Stimulated activated CD4-positive, alpha-beta T cell treated with anti-CD3 and anti-CD28 coated beads, Interleukin-4, amount 100 ng/mL, for 48 hours (primary cell): ENCODE data around the gene BRINP1.

Experiments
- DNase-seq, 2 donors: peaks; one replicate each; pipeline ENCODE4 v3.0.0-alpha.2; 2020; ENCODE audit warnings: low read depth in 2 of 2

The BRINP1 gene

GRCh38 chr9:119282476-119283077 lies 86.7 kb downstream of the BRINP1 start:
- DNase-seq = no peak

- DNase-seq = no peak
Measured at GRCh38 chr9:119280740-119281485, 88.3 kb downstream of the BRINP1 start.

- no peak for DNase-seq
Measured at GRCh38 chr9:119278171-119278570, 91.1 kb downstream of the BRINP1 start.

- no peak for DNase-seq
Measured at GRCh38 chr9:119273984-119274665, 95.1 kb downstream of the BRINP1 start.

GRCh38 chr9:119273325-119273904 lies 95.8 kb downstream of the BRINP1 start:
- DNase-seq = no peak

GRCh38 chr9:119272500-119273211 lies 96.6 kb downstream of the BRINP1 start:
- DNase-seq = no peak

- DNase-seq = no peak
Measured at GRCh38 chr9:119268985-119269384, 100.2 kb downstream of the BRINP1 start.

GRCh38 chr9:119264165-119264564 lies 105.1 kb downstream of the BRINP1 start:
- no peak for DNase-seq

GRCh38 chr9:119257592-119257991 lies 111.6 kb downstream of the BRINP1 start:
- no peak for DNase-seq

GRCh38 chr9:119255116-119255515 lies 114.1 kb downstream of the BRINP1 start:
- no peak for DNase-seq

GRCh38 chr9:119252671-119253299 lies 116.5 kb downstream of the BRINP1 start:
- DNase-seq = no peak

GRCh38 chr9:119251936-119252335 lies 117.3 kb downstream of the BRINP1 start:
- DNase-seq = no peak

- no peak for DNase-seq
Measured at GRCh38 chr9:119250730-119251129, 118.5 kb downstream of the BRINP1 start.

- no peak for DNase-seq
Measured at GRCh38 chr9:119240546-119240945, 128.7 kb downstream of the BRINP1 start.

GRCh38 chr9:119234636-119235035 lies 134.6 kb downstream of the BRINP1 start:
- DNase-seq = no peak

GRCh38 chr9:119227422-119227821 lies 141.8 kb downstream of the BRINP1 start:
- no peak for DNase-seq

- no peak for DNase-seq
Measured at GRCh38 chr9:119224431-119224830, 144.8 kb downstream of the BRINP1 start.

- DNase-seq = no peak
Measured at GRCh38 chr9:119221276-119221675, 148.0 kb downstream of the BRINP1 start.

- no peak for DNase-seq
Measured at GRCh38 chr9:119218293-119218692, 150.9 kb downstream of the BRINP1 start.

- no peak for DNase-seq
Measured at GRCh38 chr9:119216651-119217331, 152.4 kb downstream of the BRINP1 start.

GRCh38 chr9:119215651-119216050 lies 153.6 kb downstream of the BRINP1 start:
- DNase-seq = no peak
